ENCODE data around the gene DAAM2.

DNA sequence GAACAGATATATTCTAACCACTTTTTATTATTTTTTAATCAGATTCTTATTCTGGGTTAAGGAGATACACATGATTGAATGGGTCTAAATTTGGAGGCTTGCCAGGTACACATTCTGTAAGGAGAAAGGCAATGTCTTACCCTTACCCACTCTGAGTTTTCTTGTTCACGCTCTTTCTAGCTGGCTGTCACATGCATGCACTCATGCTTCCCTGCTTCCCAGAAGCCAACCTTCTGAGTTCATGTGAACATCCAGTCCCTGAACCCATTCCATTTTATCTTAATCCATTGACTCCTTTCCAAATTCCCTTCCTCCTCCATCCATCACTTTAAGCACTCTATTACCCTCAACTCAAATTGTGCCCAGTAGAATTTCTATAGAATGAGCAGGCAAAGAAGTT, 159.5 kb downstream of the DAAM2 start:
- TF ChIP-seq, protein P1, sequence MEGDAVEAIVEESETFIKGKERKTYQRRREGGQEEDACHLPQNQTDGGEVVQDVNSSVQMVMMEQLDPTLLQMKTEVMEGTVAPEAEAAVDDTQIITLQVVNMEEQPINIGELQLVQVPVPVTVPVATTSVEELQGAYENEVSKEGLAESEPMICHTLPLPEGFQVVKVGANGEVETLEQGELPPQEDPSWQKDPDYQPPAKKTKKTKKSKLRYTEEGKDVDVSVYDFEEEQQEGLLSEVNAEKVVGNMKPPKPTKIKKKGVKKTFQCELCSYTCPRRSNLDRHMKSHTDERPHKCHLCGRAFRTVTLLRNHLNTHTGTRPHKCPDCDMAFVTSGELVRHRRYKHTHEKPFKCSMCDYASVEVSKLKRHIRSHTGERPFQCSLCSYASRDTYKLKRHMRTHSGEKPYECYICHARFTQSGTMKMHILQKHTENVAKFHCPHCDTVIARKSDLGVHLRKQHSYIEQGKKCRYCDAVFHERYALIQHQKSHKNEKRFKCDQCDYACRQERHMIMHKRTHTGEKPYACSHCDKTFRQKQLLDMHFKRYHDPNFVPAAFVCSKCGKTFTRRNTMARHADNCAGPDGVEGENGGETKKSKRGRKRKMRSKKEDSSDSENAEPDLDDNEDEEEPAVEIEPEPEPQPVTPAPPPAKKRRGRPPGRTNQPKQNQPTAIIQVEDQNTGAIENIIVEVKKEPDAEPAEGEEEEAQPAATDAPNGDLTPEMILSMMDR (conservative IDR thresholded peaks at IDR 0.05; ENCODE audit: low read depth, low read length) = no peak
- TF ChIP-seq EZH2 (IDR thresholded peaks at IDR 0.05; ENCODE audit: borderline replicate concordance, low read depth, low read length, poor library complexity, severe bottlenecking) = no peak

Measured in A673 (cell line).